Liver (tissue), 9 donors: ENCODE data around the gene ANXA11. TPM values are rescaled to one million over a fixed set of nuclear protein-coding genes. Genes with fewer than 3 reads are reported as not detected.

Experiments used
- DNase-seq: peaks from one replicate; pipeline ENCODE4 v3.0.0-alpha.2; 2017; ENCODE audit warnings: low spot score
- H3K27ac ChIP-seq, 2 donors: one replicate each; pipeline ENCODE4 v1.7.0; 2013; ENCODE audit warnings: inconsistent platforms in 2 of 2, low read length in 2 of 2, control low read depth in 1 of 2, low read depth in 1 of 2, mild to moderate bottlenecking in 1 of 2
- H3K27me3 ChIP-seq, 4 donors: one replicate each; pipeline versions ENCODE4 v1.6.1 to v1.7.0; 2013; ENCODE audit warnings: low read length in 3 of 4, inconsistent platforms in 1 of 4, mild to moderate bottlenecking in 1 of 4, moderate library complexity in 1 of 4; ENCODE audit not compliant: control insufficient read depth in 4 of 4, insufficient read depth in 4 of 4
- H3K36me3 ChIP-seq, 4 donors: one replicate each; pipeline versions ENCODE4 v1.6.1 to v1.7.0; 2013; ENCODE audit warnings: low read length in 3 of 4, mild to moderate bottlenecking in 3 of 4, low read depth in 1 of 4, moderate library complexity in 1 of 4; ENCODE audit not compliant: control insufficient read depth in 4 of 4, insufficient read depth in 3 of 4
- H3K4me1 ChIP-seq, 4 donors: one replicate each; pipeline versions ENCODE4 v1.6.1 to v1.7.0; 2013; ENCODE audit warnings: low read length in 3 of 4, mild to moderate bottlenecking in 3 of 4, moderate library complexity in 1 of 4; ENCODE audit not compliant: control insufficient read depth in 4 of 4, insufficient read depth in 4 of 4
- H3K4me3 ChIP-seq, 3 donors: one replicate each; pipeline versions ENCODE4 v1.6.1 to v1.7.0; 2013; ENCODE audit warnings: low read length in 3 of 3, control low read depth in 1 of 3, low read depth in 1 of 3, mild to moderate bottlenecking in 1 of 3
- H3K9ac ChIP-seq, 2 donors: one replicate each; pipeline ENCODE4 v1.7.0; 2013; ENCODE audit warnings: low read length in 2 of 2, mild to moderate bottlenecking in 2 of 2, moderate library complexity in 2 of 2, control low read depth in 1 of 2, low read depth in 1 of 2
- H3K9me3 ChIP-seq, 4 donors: one replicate each; pipeline versions ENCODE4 v1.6.1 to v1.7.0; 2013; ENCODE audit warnings: low read length in 3 of 4; ENCODE audit not compliant: control insufficient read depth in 4 of 4
- CTCF ChIP-seq: fragments of 150-350 bp; IDR thresholded peaks from 2 replicates; pipeline ENCODE4 v1.5.1; 2017; ENCODE audit warnings: improper control_type of control experiment, low read depth, low read length; ENCODE audit not compliant: missing input control
- FOXA1 ChIP-seq: IDR thresholded peaks from 2 replicates; pipeline ENCODE4 v1.6.1; 2016; ENCODE audit warnings: antibody characterized with exemption
- FOXA2 ChIP-seq: IDR thresholded peaks from 2 replicates; pipeline ENCODE4 v1.6.1; 2016; ENCODE audit warnings: antibody characterized with exemption
- GABPA ChIP-seq, 2 donors: IDR thresholded peaks in 1 of 2; conservative IDR thresholded peaks in 1 of 2; 2 replicates each; pipeline ENCODE4 v1.6.1; 2016; ENCODE audit warnings: antibody characterized with exemption in 2 of 2, mild to moderate bottlenecking in 1 of 2, moderate library complexity in 1 of 2
- HNF4A ChIP-seq, 2 donors: conservative IDR thresholded peaks; 2 replicates each; pipeline ENCODE4 v1.6.1; 2016; ENCODE audit warnings: antibody characterized with exemption in 2 of 2, mild to moderate bottlenecking in 2 of 2
- HNF4G ChIP-seq: IDR thresholded peaks from 2 replicates; pipeline ENCODE4 v1.6.1; 2016; ENCODE audit warnings: antibody characterized with exemption
- JUND ChIP-seq, 2 donors: IDR thresholded peaks; 2 replicates each; pipeline ENCODE4 v1.6.1; 2016; ENCODE audit warnings: antibody characterized with exemption in 2 of 2
- NR2F2 ChIP-seq: IDR thresholded peaks from 2 replicates; pipeline ENCODE4 v1.6.1; 2016; ENCODE audit warnings: antibody characterized with exemption
- RAD21 ChIP-seq, 2 donors: IDR thresholded peaks; 2 replicates each; pipeline ENCODE4 v1.6.1; 2016; ENCODE audit warnings: antibody characterized with exemption in 2 of 2, mild to moderate bottlenecking in 2 of 2
- RXRA ChIP-seq, 2 donors: IDR thresholded peaks; 2 replicates each; pipeline ENCODE4 v1.6.1; 2017 to 2018; ENCODE audit warnings: antibody characterized with exemption in 2 of 2, mild to moderate bottlenecking in 1 of 2
- SP1 ChIP-seq: IDR thresholded peaks from 2 replicates; pipeline ENCODE4 v1.6.1; 2018; ENCODE audit warnings: antibody characterized with exemption, mild to moderate bottlenecking
- TAF1 ChIP-seq: conservative IDR thresholded peaks from 2 replicates; pipeline ENCODE4 v1.6.1; 2016; ENCODE audit warnings: antibody characterized with exemption, mild to moderate bottlenecking
- YY1 ChIP-seq: IDR thresholded peaks from 2 replicates; pipeline ENCODE4 v1.6.1; 2016; ENCODE audit warnings: antibody characterized with exemption, mild to moderate bottlenecking
- ZBTB33 ChIP-seq: IDR thresholded peaks from 2 replicates; pipeline ENCODE4 v1.6.1; 2016; ENCODE audit warnings: antibody characterized with exemption
- WGBS: extraction: QIAGEN DNeasy Blood & Tissue Kit; methylation state at CpG from one replicate; pipeline ENCODE4 v1.1.7; 2013; 5-methylcytosine and 5-hydroxymethylcytosine counted together
- polyA plus RNA-seq, 2 donors: library from polyadenylated mRNA; stranded (reverse) in 1 of 2; unstranded in 1 of 2; fragments of 200-250 nt in 1 of 2; fragments of >200 nt in 1 of 2; fragmentation: Nextera tagmentation in 1 of 2; extraction: Ambion mirVana in 1 of 2; gene quantifications; one replicate each; pipeline versions ENCODE4 v1.2.1 to v1.2.3, GENCODE V29; 2013 to 2015
- total RNA-seq, 2 donors: library from RNA; depleted of rRNA; stranded (reverse); fragments of >200 nt; gene quantifications; one replicate each; pipeline ENCODE4 v1.2.3, GENCODE V29; 2014
- TF ChIP-seq, protein P1 (sequence below): IDR thresholded peaks from 2 replicates; pipeline ENCODE4 v1.6.1; 2016; ENCODE audit warnings: antibody characterized with exemption
- TF ChIP-seq, protein P2 (sequence below): IDR thresholded peaks from 2 replicates; pipeline ENCODE4 v1.6.1; 2016; ENCODE audit warnings: antibody characterized with exemption, mild to moderate bottlenecking
- donor health status: healthy.
- donor health status: healthy.
- donor health status: healthy.
- donor health status: healthy.
- donor health status: healthy.

The ANXA11 gene
- total and polyA plus RNA-seq, 4 donors: 14.0 to 40.4 (median 24.8) TPM

- Histone ChIP-seq H3K36me3 (no peaks in the 10 kb centered on the region), H3K4me3 (no peak overlapping the region), H3K4me1 (no peaks in the 10 kb centered on the region), H3K27me3 (no peaks in the 10 kb centered on the region), H3K9ac (no peak overlapping the region), H3K27ac (no peak overlapping the region), H3K9me3 (no peaks in the 10 kb centered on the region)
- WGBS: 77% methylated on average over 5 of the region's 5 CpGs
- DNase-seq: no peak
- TF ChIP-seq TAF1 (no peak), NR2F2 (no peak), SP1 (no peak), FOXA1 (no peak), RAD21 (IDR thresholded peaks at IDR 0.05) (no peak), FOXA2 (no peak), YY1 (no peak), GABPA (IDR thresholded peaks at IDR 0.05 in 1 of 2, conservative IDR thresholded peaks at IDR 0.05 in 1 of 2) (no peak), CTCF (no peak), RXRA (IDR thresholded peaks at IDR 0.05) (no peak), HNF4G (no peak), JUND (IDR thresholded peaks at IDR 0.05) (no peak), HNF4A (conservative IDR thresholded peaks at IDR 0.05) (no peak), ZBTB33 (no peak)
- TF ChIP-seq, protein P1, sequence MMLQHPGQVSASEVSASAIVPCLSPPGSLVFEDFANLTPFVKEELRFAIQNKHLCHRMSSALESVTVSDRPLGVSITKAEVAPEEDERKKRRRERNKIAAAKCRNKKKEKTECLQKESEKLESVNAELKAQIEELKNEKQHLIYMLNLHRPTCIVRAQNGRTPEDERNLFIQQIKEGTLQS: no peak
- TF ChIP-seq, protein P2, sequence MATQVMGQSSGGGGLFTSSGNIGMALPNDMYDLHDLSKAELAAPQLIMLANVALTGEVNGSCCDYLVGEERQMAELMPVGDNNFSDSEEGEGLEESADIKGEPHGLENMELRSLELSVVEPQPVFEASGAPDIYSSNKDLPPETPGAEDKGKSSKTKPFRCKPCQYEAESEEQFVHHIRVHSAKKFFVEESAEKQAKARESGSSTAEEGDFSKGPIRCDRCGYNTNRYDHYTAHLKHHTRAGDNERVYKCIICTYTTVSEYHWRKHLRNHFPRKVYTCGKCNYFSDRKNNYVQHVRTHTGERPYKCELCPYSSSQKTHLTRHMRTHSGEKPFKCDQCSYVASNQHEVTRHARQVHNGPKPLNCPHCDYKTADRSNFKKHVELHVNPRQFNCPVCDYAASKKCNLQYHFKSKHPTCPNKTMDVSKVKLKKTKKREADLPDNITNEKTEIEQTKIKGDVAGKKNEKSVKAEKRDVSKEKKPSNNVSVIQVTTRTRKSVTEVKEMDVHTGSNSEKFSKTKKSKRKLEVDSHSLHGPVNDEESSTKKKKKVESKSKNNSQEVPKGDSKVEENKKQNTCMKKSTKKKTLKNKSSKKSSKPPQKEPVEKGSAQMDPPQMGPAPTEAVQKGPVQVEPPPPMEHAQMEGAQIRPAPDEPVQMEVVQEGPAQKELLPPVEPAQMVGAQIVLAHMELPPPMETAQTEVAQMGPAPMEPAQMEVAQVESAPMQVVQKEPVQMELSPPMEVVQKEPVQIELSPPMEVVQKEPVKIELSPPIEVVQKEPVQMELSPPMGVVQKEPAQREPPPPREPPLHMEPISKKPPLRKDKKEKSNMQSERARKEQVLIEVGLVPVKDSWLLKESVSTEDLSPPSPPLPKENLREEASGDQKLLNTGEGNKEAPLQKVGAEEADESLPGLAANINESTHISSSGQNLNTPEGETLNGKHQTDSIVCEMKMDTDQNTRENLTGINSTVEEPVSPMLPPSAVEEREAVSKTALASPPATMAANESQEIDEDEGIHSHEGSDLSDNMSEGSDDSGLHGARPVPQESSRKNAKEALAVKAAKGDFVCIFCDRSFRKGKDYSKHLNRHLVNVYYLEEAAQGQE: no peak
Observed at GRCh38 chr10:80253266-80253962, 48.1 kb upstream of the ANXA11 start.
